HepG2 (cell line): Measurements from ENCODE around the gene CHML. TPM values are rescaled to one million over a fixed set of nuclear protein-coding genes. Genes with fewer than 3 reads are reported as not detected.
A peak's percentile ranks its signal among the peaks of the same experiment; 100 is the strongest.

Source experiments
- ATAC-seq: fragments of 200-7000 bp; cut with Tn5 transposase; 3 replicates; pipeline ENCODE4 v1.9.1; 2020; ENCODE audit warnings: mild to moderate bottlenecking, moderate library complexity
- BruUV-seq: library from RNA; stranded (reverse); fragments of 400-500 nt; replicated peaks from 2 replicates; lab custom pipeline; 2021; lab: Mats Ljungman, UMichigan
- CTCF ChIA-PET: fragments of 300-600 bp; formaldehyde crosslinking; extraction: SDS; loops from one replicate; lab custom pipeline; 2021; ENCODE audit warnings: low total read pairs, inconsistent platforms, low intra/inter-chr PET ratio; lab: Yijun Ruan, JAX
- POLR2A ChIA-PET: fragments of 350-600 bp; sonication (Branson Sonifier 250); formaldehyde crosslinking; loops from one replicate; lab custom pipeline; 2020; ENCODE audit warnings: antibody characterized with exemption, inconsistent platforms; lab: Yijun Ruan, JAX
- DNase-seq: peaks from one replicate; pipeline ENCODE4 v3.0.0-alpha.2; 2015; ENCODE audit warnings: low spot score
- FAIRE-seq: peaks from 3 replicates; lab custom pipeline; 2011; peaks lifted over from hg19 to GRCh38; lab: Jason Lieb, UNC
- H2AFZ ChIP-seq: one replicate; pipeline ENCODE4 v1.6.1; 2011; ENCODE audit warnings: low read length, inconsistent platforms
- H3K27ac ChIP-seq: fragments of 300-600 bp; 3 replicates; pipeline ENCODE4 v1.8.0; 2011; ENCODE audit warnings: mixed run types, mild to moderate bottlenecking, mixed read lengths, low read length, inconsistent platforms; ENCODE audit not compliant: insufficient read depth; ENCODE audit errors: extremely low read length
- H3K27me3 ChIP-seq, 2 experiments: fragments of 200-600 bp in 1 of 2; 2 replicates in 1 of 2; 3 replicates in 1 of 2; pipeline versions ENCODE4 v1.6.0 to v1.8.0; 2011; ENCODE audit warnings: low read length in 2 of 2, mild to moderate bottlenecking in 2 of 2, moderate library complexity in 2 of 2, inconsistent platforms in 1 of 2; ENCODE audit not compliant: insufficient read depth in 2 of 2, control insufficient read depth in 1 of 2
- H3K36me3 ChIP-seq, 2 experiments: fragments of 200-600 bp in 1 of 2; replicated peaks in 1 of 2; 2 replicates in 1 of 2; 3 replicates in 1 of 2; pipeline versions ENCODE4 v1.5.1 to v1.8.0; 2011; ENCODE audit warnings: low read length in 2 of 2, inconsistent platforms in 1 of 2; ENCODE audit not compliant: insufficient read depth in 2 of 2, control insufficient read depth in 1 of 2
- H3K4me1 ChIP-seq: 2 replicates; pipeline ENCODE4 v1.5.1; 2012; ENCODE audit warnings: low read length, inconsistent platforms; ENCODE audit not compliant: insufficient read depth
- H3K4me2 ChIP-seq: 2 replicates; pipeline ENCODE4 v1.6.0; 2011; ENCODE audit warnings: low read depth, low read length, inconsistent platforms
- H3K4me3 ChIP-seq, 3 experiments: fragments of 200-600 bp in 1 of 3; sonication (generic), shearing (Covaris generic) in 1 of 3; replicated peaks in 1 of 3; 2 replicates each; pipeline ENCODE4 v1.5.1; 2011 to 2016; ENCODE audit warnings: low read length in 3 of 3, inconsistent platforms in 2 of 3, low read depth in 2 of 3, mild to moderate bottlenecking in 2 of 3, control low read depth in 1 of 3, mixed read lengths in 1 of 3; ENCODE audit not compliant: insufficient read depth in 1 of 3
- H3K79me2 ChIP-seq: one replicate; pipeline ENCODE4 v1.6.1; 2011; ENCODE audit warnings: low read length, inconsistent platforms; ENCODE audit not compliant: insufficient read depth
- H3K9ac ChIP-seq: 2 replicates; pipeline ENCODE4 v1.6.0; 2011; ENCODE audit warnings: mild to moderate bottlenecking, low read depth, low read length, inconsistent platforms; ENCODE audit not compliant: insufficient read depth
- H3K9me3 ChIP-seq: 2 replicates; pipeline ENCODE4 v1.5.1; 2012; ENCODE audit warnings: mild to moderate bottlenecking, low read length
- H4K20me1 ChIP-seq: 2 replicates; pipeline ENCODE4 v1.6.0; 2011; ENCODE audit warnings: inconsistent platforms, mild to moderate bottlenecking, low read length, moderate library complexity; ENCODE audit not compliant: insufficient read depth
- EHMT2 ChIP-seq: fragments of 200-600 bp; sonication (generic); IDR thresholded peaks from 2 replicates; pipeline ENCODE4 v1.7.0; 2017; ENCODE audit warnings: antibody characterized with exemption, low read depth, low read length, borderline replicate concordance
- HNRNPK ChIP-seq: fragments of 200-400 bp; formaldehyde crosslinking; IDR thresholded peaks from 2 replicates; pipeline ENCODE4 v1.6.1; 2018; ENCODE audit warnings: low read length, low read depth, moderate library complexity, mild to moderate bottlenecking; ENCODE audit not compliant: poor library complexity, severe bottlenecking
- KLF6 ChIP-seq: IDR thresholded peaks from 2 replicates; pipeline ENCODE4 v1.8.0; 2016; ENCODE audit warnings: missing biosample characterization, missing genetic modification reagents
- MIER2 ChIP-seq: IDR thresholded peaks from 2 replicates; pipeline ENCODE4 v1.6.1; 2016; ENCODE audit warnings: missing biosample characterization, missing genetic modification reagents
- MTF1 ChIP-seq: sonication (generic); formaldehyde crosslinking; IDR thresholded peaks from 2 replicates; pipeline ENCODE4 v1.5.0; 2020; ENCODE audit warnings: missing genetic modification reagents
- PCBP1 ChIP-seq: fragments of 200-400 bp; formaldehyde crosslinking; IDR thresholded peaks from 2 replicates; pipeline ENCODE4 v1.6.1; 2017; ENCODE audit warnings: mild to moderate bottlenecking, low read depth, low read length, borderline replicate concordance
- RBM39 ChIP-seq: fragments of 200-400 bp; formaldehyde crosslinking; IDR thresholded peaks from one replicate; pipeline ENCODE4 v1.6.1; 2018; ENCODE audit warnings: antibody characterized with exemption, mild to moderate bottlenecking, low read depth, low read length; ENCODE audit not compliant: poor library complexity, severe bottlenecking
- SIX1 ChIP-seq: sonication (generic); formaldehyde crosslinking; IDR thresholded peaks from 2 replicates; pipeline ENCODE4 v1.4.0; 2020; ENCODE audit warnings: missing genetic modification reagents, borderline replicate concordance
- TCF7L2 ChIP-seq: IDR thresholded peaks from 2 replicates; pipeline ENCODE4 v1.6.1; 2011; ENCODE audit warnings: mild to moderate bottlenecking, low read depth, low read length, moderate library complexity
- ZBTB38 ChIP-seq: sonication (generic); formaldehyde crosslinking; IDR thresholded peaks from 2 replicates; pipeline ENCODE4 v1.5.1; 2020; ENCODE audit warnings: mild to moderate bottlenecking, missing genetic modification reagents
- ZMYM4 ChIP-seq: sonication (generic); formaldehyde crosslinking; IDR thresholded peaks from 2 replicates; pipeline ENCODE4 v1.8.1; 2023; ENCODE audit warnings: mild to moderate bottlenecking, missing genetic modification reagents
- ZNF205 ChIP-seq: IDR thresholded peaks from 2 replicates; pipeline ENCODE4 v1.6.1; 2018; ENCODE audit warnings: missing biosample characterization, missing genetic modification reagents
- WGBS: methylation state at CpG from one replicate; pipeline ENCODE4 v1.1.6; 2017; ENCODE audit warnings: low lambda C conversion rate; 5-methylcytosine and 5-hydroxymethylcytosine counted together
- in situ Hi-C: cut with HindIII; loops from 2 replicates; pipeline ENCODE4 v1.10.0; 2017; ENCODE audit warnings: low pct_unique_long_range_greater_than_20kb; ENCODE audit not compliant: extremely low pct_ligation_motif_present
- intact Hi-C: fragments of 100-400 bp; cut with micrococcal nuclease; formaldehyde crosslinking; loops from one replicate; pipeline ENCODE4 v1.10.0; 2022; ENCODE audit not compliant: unreplicated experiment
- polyA plus RNA-seq, 8 experiments: library from polyadenylated mRNA; depleted of rRNA in 3 of 8; stranded (reverse) in 7 of 8; unstranded in 1 of 8; fragments of >200 nt; fragmentation: Illumina TruSeq in 4 of 8; extraction: Trizol in 4 of 8; gene quantifications; 2 replicates each; pipeline versions ENCODE4 v1.2.1 to v1.2.3, GENCODE V29; 2011 to 2016; ENCODE audit warnings: low read depth in 4 of 8, missing spikeins in 1 of 8, mixed read lengths in 1 of 8; ENCODE audit not compliant: insufficient read depth in 1 of 8
- total RNA-seq, 5 experiments: library from RNA; depleted of rRNA; stranded (reverse); fragments of >200 nt; fragmentation: Illumina TruSeq; extraction: Trizol; gene quantifications; 2 replicates each; pipeline ENCODE4 v1.2.3, GENCODE V29; 2016; ENCODE audit warnings: low read depth in 1 of 5
- TF ChIP-seq, protein P1 (sequence below): sonication (generic); formaldehyde crosslinking; IDR thresholded peaks from 2 replicates; pipeline ENCODE4 v1.5.0; 2020; ENCODE audit warnings: mild to moderate bottlenecking, missing genetic modification reagents
- TF ChIP-seq, protein P2 (sequence below): sonication (generic); formaldehyde crosslinking; IDR thresholded peaks from 2 replicates; pipeline ENCODE4 v1.4.0; 2020; ENCODE audit warnings: mild to moderate bottlenecking, missing genetic modification reagents
- TF ChIP-seq, protein P3 (sequence below): sonication (generic); formaldehyde crosslinking; IDR thresholded peaks from 2 replicates; pipeline ENCODE4 v1.4.0; 2020; ENCODE audit warnings: missing genetic modification reagents

The CHML gene
- total and polyA plus RNA-seq, 2 of the 13 experiments (the other 11 are each of a cell fraction or from before 2014, with no cell fraction given): 5.2 to 16.7 TPM

DNA sequence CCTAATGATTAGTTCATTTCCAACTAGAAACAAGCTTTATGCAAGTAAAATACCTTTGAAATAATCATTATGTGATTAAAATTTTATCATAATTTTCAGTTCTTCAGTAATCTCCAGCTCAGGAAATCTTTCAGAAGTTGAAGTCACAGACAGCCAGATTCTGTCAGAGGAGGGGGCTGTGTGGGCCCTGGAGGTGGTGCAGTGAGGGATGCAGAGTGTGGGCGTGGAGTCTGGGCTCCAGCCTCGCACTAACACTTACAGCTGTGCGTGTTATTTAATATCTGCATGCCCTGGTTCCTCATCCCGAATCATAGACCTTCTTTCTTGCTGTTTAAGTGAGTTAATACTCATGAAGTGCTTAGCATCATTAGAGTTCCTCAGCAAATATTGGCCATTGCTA lies 35.8 kb upstream of the CHML start:
- POLR2A ChIA-PET: no interaction called here
- no TSS peak for BruUV-seq
- H3K79me2 ChIP-seq: no peaks in the 10 kb centered on the region
- H3K4me1 ChIP-seq: peaks cover 11% of the 10 kb centered on the region
- no peaks in the 10 kb centered on the region for H4K20me1 ChIP-seq
- no peak overlapping the region for H3K27ac ChIP-seq
- FAIRE-seq: no peak
- 0% methylated on average over 4 of the region's 4 CpGs for WGBS
- CTCF ChIA-PET: no interaction called here
- intact Hi-C loops (no loop called here), in situ Hi-C loops (no loop called here)
- no peaks in the 10 kb centered on the region for H3K27me3 ChIP-seq
- H3K4me3 ChIP-seq: no peak overlapping the region
- no peaks in the 10 kb centered on the region for H3K36me3 ChIP-seq
- H2AFZ ChIP-seq: no peak overlapping the region
- DNase-seq: no peak
- H3K9ac ChIP-seq: no peak overlapping the region
- no peak overlapping the region for H3K4me2 ChIP-seq
- H3K9me3 ChIP-seq: no peaks in the 10 kb centered on the region
- no peak for ATAC-seq
- TF ChIP-seq, protein P1, sequence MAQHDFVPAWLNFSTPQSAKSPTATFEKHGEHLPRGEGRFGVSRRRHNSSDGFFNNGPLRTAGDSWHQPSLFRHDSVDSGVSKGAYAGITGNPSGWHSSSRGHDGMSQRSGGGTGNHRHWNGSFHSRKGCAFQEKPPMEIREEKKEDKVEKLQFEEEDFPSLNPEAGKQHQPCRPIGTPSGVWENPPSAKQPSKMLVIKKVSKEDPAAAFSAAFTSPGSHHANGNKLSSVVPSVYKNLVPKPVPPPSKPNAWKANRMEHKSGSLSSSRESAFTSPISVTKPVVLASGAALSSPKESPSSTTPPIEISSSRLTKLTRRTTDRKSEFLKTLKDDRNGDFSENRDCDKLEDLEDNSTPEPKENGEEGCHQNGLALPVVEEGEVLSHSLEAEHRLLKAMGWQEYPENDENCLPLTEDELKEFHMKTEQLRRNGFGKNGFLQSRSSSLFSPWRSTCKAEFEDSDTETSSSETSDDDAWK (CRISPR knock-in tag): no peak
- no peak for TF ChIP-seq EHMT2

DNA sequence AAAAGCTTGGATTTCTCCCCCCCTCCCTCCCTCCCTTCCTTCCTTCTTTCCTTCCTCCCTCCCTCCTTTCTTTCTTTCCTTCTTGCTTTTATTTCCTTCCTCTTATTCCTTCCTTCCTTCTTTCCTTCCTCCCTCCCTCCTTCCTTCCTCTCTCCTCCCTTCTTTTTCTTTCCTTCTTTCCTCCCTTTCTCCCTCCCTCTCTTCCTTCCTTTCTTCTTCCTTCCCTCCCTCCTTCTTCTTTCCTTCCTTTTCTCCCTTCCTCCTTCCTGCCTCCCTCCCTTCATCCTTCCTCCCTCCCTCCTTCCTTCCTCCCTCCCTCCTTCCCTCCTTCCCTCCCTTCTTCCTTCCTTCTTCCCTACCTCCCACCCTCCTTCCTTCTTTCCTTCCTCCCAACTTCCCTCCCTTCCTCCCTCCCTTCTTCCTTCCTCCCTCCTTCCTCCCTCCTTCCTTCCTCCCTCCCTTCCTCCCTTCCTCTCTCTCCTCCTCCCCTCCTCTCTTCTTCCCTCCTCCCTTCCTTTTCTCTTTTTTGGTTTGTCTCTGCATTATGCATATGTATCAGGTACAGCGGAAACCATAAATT lies 34.7 kb upstream of the CHML start:
- Histone ChIP-seq H3K4me2 (no peak overlapping the region), H3K4me1 (peaks cover 11% of the 10 kb centered on the region), H3K79me2 (no peaks in the 10 kb centered on the region), H3K9me3 (no peaks in the 10 kb centered on the region), H3K27me3 (no peaks in the 10 kb centered on the region), H2AFZ (no peak overlapping the region), H3K9ac (no peak overlapping the region), H3K36me3 (no peaks in the 10 kb centered on the region), H3K4me3 (no peak overlapping the region), H3K27ac (no peak overlapping the region), H4K20me1 (no peaks in the 10 kb centered on the region)
- DNase-seq (no peak), FAIRE-seq (no peak), ATAC-seq (no peak)
- ChIA-PET CTCF (no interaction called here), POLR2A (no interaction called here)
- intact Hi-C loops (no loop called here), in situ Hi-C loops (no loop called here)
- WGBS: 94% methylated on average over 1 of the region's 1 CpG
- no TSS peak for BruUV-seq
- no peak for TF ChIP-seq ZBTB38 (CRISPR knock-in tag)
- no peak for TF ChIP-seq MTF1
- no peak for TF ChIP-seq ZMYM4 (CRISPR knock-in tag)
- TF ChIP-seq TCF7L2: no peak
- TF ChIP-seq, protein P2, sequence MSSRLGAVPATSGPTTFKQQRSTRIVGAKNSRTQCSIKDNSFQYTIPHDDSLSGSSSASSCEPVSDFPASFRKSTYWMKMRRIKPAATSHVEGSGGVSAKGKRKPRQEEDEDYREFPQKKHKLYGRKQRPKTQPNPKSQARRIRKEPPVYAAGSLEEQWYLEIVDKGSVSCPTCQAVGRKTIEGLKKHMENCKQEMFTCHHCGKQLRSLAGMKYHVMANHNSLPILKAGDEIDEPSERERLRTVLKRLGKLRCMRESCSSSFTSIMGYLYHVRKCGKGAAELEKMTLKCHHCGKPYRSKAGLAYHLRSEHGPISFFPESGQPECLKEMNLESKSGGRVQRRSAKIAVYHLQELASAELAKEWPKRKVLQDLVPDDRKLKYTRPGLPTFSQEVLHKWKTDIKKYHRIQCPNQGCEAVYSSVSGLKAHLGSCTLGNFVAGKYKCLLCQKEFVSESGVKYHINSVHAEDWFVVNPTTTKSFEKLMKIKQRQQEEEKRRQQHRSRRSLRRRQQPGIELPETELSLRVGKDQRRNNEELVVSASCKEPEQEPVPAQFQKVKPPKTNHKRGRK: no peak
- peak; percentile 86 for TF ChIP-seq HNRNPK
- TF ChIP-seq, protein P3, sequence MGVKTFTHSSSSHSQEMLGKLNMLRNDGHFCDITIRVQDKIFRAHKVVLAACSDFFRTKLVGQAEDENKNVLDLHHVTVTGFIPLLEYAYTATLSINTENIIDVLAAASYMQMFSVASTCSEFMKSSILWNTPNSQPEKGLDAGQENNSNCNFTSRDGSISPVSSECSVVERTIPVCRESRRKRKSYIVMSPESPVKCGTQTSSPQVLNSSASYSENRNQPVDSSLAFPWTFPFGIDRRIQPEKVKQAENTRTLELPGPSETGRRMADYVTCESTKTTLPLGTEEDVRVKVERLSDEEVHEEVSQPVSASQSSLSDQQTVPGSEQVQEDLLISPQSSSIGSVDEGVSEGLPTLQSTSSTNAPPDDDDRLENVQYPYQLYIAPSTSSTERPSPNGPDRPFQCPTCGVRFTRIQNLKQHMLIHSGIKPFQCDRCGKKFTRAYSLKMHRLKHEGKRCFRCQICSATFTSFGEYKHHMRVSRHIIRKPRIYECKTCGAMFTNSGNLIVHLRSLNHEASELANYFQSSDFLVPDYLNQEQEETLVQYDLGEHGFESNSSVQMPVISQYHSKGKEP (CRISPR knock-in tag): no peak
- TF ChIP-seq SIX1 (CRISPR knock-in tag): no peak
- TF ChIP-seq MIER2: no peak
- TF ChIP-seq PCBP1: peak; percentile 75; the same call in 1 of the 2 replicates
- TF ChIP-seq KLF6: no peak
- TF ChIP-seq ZNF205 (CRISPR knock-in tag): no peak
- no peak for TF ChIP-seq RBM39
